Tibial artery (tissue), 4 donors: Measurements from ENCODE around the gene BABAM2.

Experiments used
- DNase-seq, 2 donors: peaks; one replicate each; pipeline ENCODE4 v3.0.0-alpha.2; 2019
- H3K27ac ChIP-seq, 2 donors: fragments of 200-600 bp; sonication (generic) in 1 of 2; 1 replicate in 1 of 2; 2 replicates in 1 of 2; pipeline ENCODE4 v1.5.1; 2018 to 2019; ENCODE audit warnings: mild to moderate bottlenecking in 1 of 2
- H3K27me3 ChIP-seq, 2 donors: fragments of 200-600 bp; sonication (generic) in 1 of 2; one replicate each; pipeline versions ENCODE4 v1.5.1 to v1.6.0; 2016 to 2019
- H3K36me3 ChIP-seq, 3 donors: fragments of 200-600 bp; sonication (generic) in 2 of 3; one replicate each; pipeline ENCODE4 v1.5.1; 2016 to 2019; ENCODE audit warnings: mild to moderate bottlenecking in 2 of 3
- H3K4me1 ChIP-seq, 4 donors: fragments of 200-600 bp; sonication (generic) in 2 of 4; 1 replicate in 3 of 4; 2 replicates in 1 of 4; pipeline ENCODE4 v1.5.1; 2016 to 2019
- H3K4me3 ChIP-seq, 2 donors: fragments of 200-600 bp; sonication (generic) in 1 of 2; 1 replicate in 1 of 2; 2 replicates in 1 of 2; pipeline ENCODE4 v1.5.1; 2018 to 2019; ENCODE audit warnings: mild to moderate bottlenecking in 2 of 2
- H3K9me3 ChIP-seq, 3 donors: fragments of 200-600 bp; sonication (generic) in 1 of 3; one replicate each; pipeline ENCODE4 v1.5.1; 2016 to 2019
- CTCF ChIP-seq, 2 experiments: fragments of 200-600 bp in 1 of 2; fragments of 450-650 bp in 1 of 2; IDR thresholded peaks; one replicate each; pipeline ENCODE4 v1.5.1; 2017 to 2019; ENCODE audit warnings: antibody characterized with exemption in 2 of 2, mild to moderate bottlenecking in 1 of 2, moderate library complexity in 1 of 2
- intact Hi-C: fragments of 100-400 bp; cut with DNase I; formaldehyde crosslinking; loops from one replicate; pipeline ENCODE4 v1.15.0; 2023; ENCODE audit warnings: low total_unique reads

BABAM2 gene

DNA sequence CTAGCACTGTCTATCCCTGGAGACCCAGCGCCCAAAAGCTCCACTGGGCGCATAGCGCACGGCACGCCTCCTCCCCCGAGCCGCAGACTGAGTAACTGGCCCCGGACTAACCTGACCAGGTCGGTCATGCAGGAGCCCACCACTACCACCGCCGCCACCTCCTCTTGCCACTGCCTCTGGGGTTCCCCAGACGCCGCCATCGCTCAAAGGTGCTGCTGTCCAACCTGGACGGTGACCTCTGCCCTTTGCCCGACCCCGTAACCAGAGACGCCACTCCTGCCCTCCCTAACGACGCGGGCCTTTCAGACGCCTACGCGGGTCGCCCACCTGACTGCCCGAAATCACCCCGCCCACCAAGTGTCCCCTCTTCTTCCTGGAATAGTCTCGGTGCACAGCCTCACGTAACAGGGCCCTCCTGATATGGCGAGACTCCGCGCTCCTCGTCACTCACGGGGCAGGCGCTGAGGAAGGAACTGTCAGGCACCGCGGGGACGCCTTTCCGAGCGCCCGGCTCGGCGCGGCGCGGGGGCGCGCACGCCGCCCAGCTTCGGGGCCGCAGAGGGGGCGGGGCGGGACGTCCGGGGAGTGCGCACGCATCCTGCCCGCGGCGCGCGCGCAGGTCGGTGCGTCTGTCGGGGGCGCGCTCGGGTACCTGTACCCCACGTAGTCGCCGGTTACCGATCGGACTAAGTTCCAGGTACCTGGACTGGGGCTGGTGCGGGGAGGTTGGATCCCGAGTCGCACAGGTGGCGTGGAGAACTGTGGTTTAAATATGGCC lies at the start of gene BABAM2, which contains the start of gene RBKS:
TSS of gene BABAM2 (plus strand) at position 584 of the 778 bp plus-strand sequence. CDS start 3,828 bp downstream, outside the sequence.
TSS of gene RBKS (minus strand) at position 242 of the 778 bp plus-strand sequence. CDS start at position 200, 42 bp downstream.
- peak; percentile 85 to 94 for DNase-seq
- Histone ChIP-seq H3K4me3 (peak within 1 kb of the TSS; percentile 61 to 82), H3K9me3 (no peaks in the 10 kb centered on the region), H3K4me1 (peaks cover 0 to 47% (median 19%) of the 10 kb centered on the region in 4 donors), H3K27ac (peak within 1 kb of the TSS; percentile 90 to 95), H3K27me3 (no peaks in the 10 kb centered on the region), H3K36me3 (peaks cover 0 to 11% (median 0%) of the 10 kb centered on the region in 3 donors)
- intact Hi-C loops: loop anchor here (2.0 to 10.0 kb wide), 2 partner anchors 116 to 500 kb away; partner anchors contain the start of gene MRPL33
- no peak for TF ChIP-seq CTCF (IDR thresholded peaks at IDR 0.05)

- no peaks in the 10 kb centered on the region for H3K27me3 ChIP-seq
These were observed 47.6 kb upstream of the BABAM2 start for GRCh38 chr2:27842894-27843293.

DNA sequence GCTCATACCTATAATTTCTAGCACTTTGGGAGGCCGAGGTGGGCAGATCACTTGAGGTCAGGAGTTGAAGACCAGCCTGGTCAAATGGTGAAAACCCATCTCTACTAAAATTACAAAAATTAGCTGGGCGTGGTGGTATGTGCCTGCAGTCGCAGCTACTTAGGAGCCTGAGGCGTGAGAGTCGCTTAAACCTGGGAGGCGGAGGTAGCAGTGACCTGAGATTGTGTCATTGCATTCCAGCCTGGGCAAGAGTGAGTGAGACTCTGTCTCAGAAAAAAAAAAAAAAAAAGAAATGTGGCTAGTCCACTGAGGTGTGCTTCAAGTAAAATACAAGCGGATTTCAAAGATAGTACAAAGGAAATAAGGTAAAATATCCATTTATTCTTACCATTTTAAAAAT lies 46.5 kb upstream of the BABAM2 start:
- Histone ChIP-seq H3K4me3 (no peak overlapping the region), H3K9me3 (no peaks in the 10 kb centered on the region), H3K27me3 (no peaks in the 10 kb centered on the region), H3K27ac (no peak overlapping the region), H3K36me3 (no peaks in the 10 kb centered on the region), H3K4me1 (peaks cover 0 to 11% (median 4%) of the 10 kb centered on the region in 4 donors)
- TF ChIP-seq CTCF (IDR thresholded peaks at IDR 0.05): no peak
- intact Hi-C loops: no loop called here
- DNase-seq: no peak

More at GRCh38 chr2:27842894-27843293, 47.6 kb upstream of the BABAM2 start:
- Histone ChIP-seq H3K4me1 (peaks cover 0 to 11% (median 4%) of the 10 kb centered on the region in 4 donors), H3K36me3 (no peaks in the 10 kb centered on the region), H3K27ac (no peak overlapping the region), H3K9me3 (no peaks in the 10 kb centered on the region), H3K4me3 (no peak overlapping the region)
- DNase-seq: no peak
- TF ChIP-seq CTCF (IDR thresholded peaks at IDR 0.05): no peak
- intact Hi-C loops: no loop called here

DNA sequence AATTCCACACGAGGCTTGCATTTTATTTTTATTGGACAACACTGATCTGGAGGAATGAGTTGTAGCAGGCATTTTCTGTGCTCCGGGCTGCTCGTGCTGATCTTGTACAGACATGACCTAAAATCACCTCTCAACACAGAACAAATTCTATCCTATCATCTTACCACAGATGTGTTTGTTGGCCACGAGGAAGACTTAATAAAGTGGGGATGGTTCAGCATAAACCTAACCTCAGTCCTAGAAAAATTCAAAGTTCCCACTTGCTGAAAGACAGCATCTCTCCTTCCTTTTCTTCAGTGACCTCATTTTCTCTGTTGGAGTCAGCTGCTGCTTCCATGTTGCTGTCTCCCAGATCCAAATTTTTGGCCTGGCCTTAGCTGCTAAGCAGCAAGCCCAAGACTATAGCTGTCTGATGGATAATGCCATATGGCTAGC lies 45.7 kb upstream of the BABAM2 start:
- intact Hi-C loops: no loop called here
- peak overlapping the region in 1 of 2 donors; percentile 30 for H3K27ac ChIP-seq
- DNase-seq: no peak

GRCh38 chr2:27847333-27847732 lies 43.2 kb upstream of the BABAM2 start:
- Histone ChIP-seq H3K27me3 (no peaks in the 10 kb centered on the region), H3K4me1 (peaks cover 0 to 11% (median 4%) of the 10 kb centered on the region in 4 donors), H3K9me3 (no peaks in the 10 kb centered on the region), H3K4me3 (no peak overlapping the region), H3K36me3 (no peaks in the 10 kb centered on the region), H3K27ac (no peak overlapping the region)
- no peak for TF ChIP-seq CTCF (IDR thresholded peaks at IDR 0.05)
- no peak for DNase-seq
- intact Hi-C loops: no loop called here

More for the DNA sequence above, 45.7 kb upstream of the BABAM2 start:
- Histone ChIP-seq H3K9me3 (no peaks in the 10 kb centered on the region), H3K4me3 (no peak overlapping the region), H3K4me1 (peaks cover 0 to 11% (median 4%) of the 10 kb centered on the region in 4 donors), H3K36me3 (no peaks in the 10 kb centered on the region), H3K27me3 (no peaks in the 10 kb centered on the region)
- TF ChIP-seq CTCF (IDR thresholded peaks at IDR 0.05): no peak
